H1 (cell line): ENCODE data around the gene PACC1. TPM values are rescaled to one million over a fixed set of nuclear protein-coding genes. Genes with fewer than 3 reads are reported as not detected.

ENCODE experiments used
- CTCF ChIA-PET: fragments of 300-600 bp; sonication (Branson Sonifier 250); formaldehyde crosslinking; loops from one replicate; lab custom pipeline; 2021; ENCODE audit not compliant: partially characterized antibody; lab: Charles Lee
- POLR2A ChIA-PET: fragments of 300-600 bp; sonication (Branson Sonifier 250); formaldehyde crosslinking; loops from one replicate; lab custom pipeline; 2021; ENCODE audit warnings: inconsistent platforms; ENCODE audit not compliant: partially characterized antibody; lab: Charles Lee
- DNase-seq, 2 experiments: peaks; one replicate each; pipeline versions ENCODE4 v3.0.0 to v3.0.0-alpha.2; 2010 to 2022; ENCODE audit warnings: low spot score in 2 of 2, low read depth in 1 of 2, mixed read lengths in 1 of 2
- FAIRE-seq: peaks from 2 replicates; lab custom pipeline; 2011; peaks lifted over from hg19 to GRCh38; lab: Jason Lieb, UNC
- H2AFZ ChIP-seq: 2 replicates; pipeline ENCODE4 v1.8.1; 2012; ENCODE audit warnings: low read length, inconsistent platforms
- H2AK5ac ChIP-seq: 2 replicates; pipeline ENCODE4 v1.6.1; 2013; ENCODE audit warnings: low read depth, low read length
- H2BK120ac ChIP-seq: replicated peaks from 2 replicates; pipeline ENCODE3; 2013; ENCODE audit warnings: low read depth, low read length, inconsistent platforms
- H2BK12ac ChIP-seq: 2 replicates; pipeline ENCODE4 v1.6.1; 2013; ENCODE audit warnings: low read depth, low read length
- H2BK15ac ChIP-seq: 2 replicates; pipeline ENCODE4 v1.6.1; 2013; ENCODE audit warnings: low read length
- H2BK20ac ChIP-seq: 2 replicates; pipeline ENCODE4 v1.6.1; 2013; ENCODE audit warnings: low read length
- H2BK5ac ChIP-seq: 2 replicates; pipeline ENCODE4 v1.6.1; 2013; ENCODE audit warnings: low read depth, low read length
- H3K14ac ChIP-seq: 2 replicates; pipeline ENCODE4 v1.6.1; 2013; ENCODE audit warnings: inconsistent platforms; ENCODE audit not compliant: insufficient read length
- H3K18ac ChIP-seq: 2 replicates; pipeline ENCODE4 v1.6.1; 2013; ENCODE audit warnings: low read length; ENCODE audit errors: extremely low read depth
- H3K23ac ChIP-seq: 2 replicates; pipeline ENCODE4 v1.6.1; 2013; ENCODE audit warnings: inconsistent platforms; ENCODE audit not compliant: insufficient read length
- H3K23me2 ChIP-seq: 2 replicates; pipeline ENCODE4 v1.6.1; 2013; ENCODE audit warnings: low read depth, low read length
- H3K27ac ChIP-seq: 2 replicates; pipeline ENCODE4 v1.6.1; 2011; ENCODE audit warnings: low read depth, low read length, inconsistent platforms
- H3K27me3 ChIP-seq, 4 experiments: replicated peaks in 1 of 4; 1 replicate in 1 of 4; 2 replicates in 3 of 4; pipeline versions ENCODE4 v1.6.1 to v1.8.1; 2011 to 2013; ENCODE audit warnings: low read length in 3 of 4, mild to moderate bottlenecking in 3 of 4, inconsistent platforms in 2 of 4, mixed read lengths in 2 of 4, moderate library complexity in 1 of 4; ENCODE audit not compliant: control insufficient read depth in 3 of 4, insufficient read depth in 3 of 4; ENCODE audit errors: extremely low read depth in 1 of 4
- H3K36me3 ChIP-seq, 4 experiments: 2 replicates each; pipeline versions ENCODE4 v1.6.1 to v1.8.1; 2011 to 2013; ENCODE audit warnings: mild to moderate bottlenecking in 4 of 4, low read length in 3 of 4, moderate library complexity in 2 of 4, control low read depth in 1 of 4, inconsistent platforms in 1 of 4; ENCODE audit not compliant: insufficient read depth in 4 of 4, control insufficient read depth in 2 of 4
- H3K4ac ChIP-seq: replicated peaks from 2 replicates; pipeline ENCODE3; 2013; ENCODE audit warnings: low read length, low read depth, mixed read lengths, inconsistent platforms; ENCODE audit not compliant: insufficient read length
- H3K4me1 ChIP-seq, 4 experiments: replicated peaks in 1 of 4; 1 replicate in 1 of 4; 2 replicates in 3 of 4; pipeline versions ENCODE4 v1.6.1 to v1.8.1; 2011 to 2013; ENCODE audit warnings: low read length in 3 of 4, inconsistent platforms in 2 of 4, mixed read lengths in 1 of 4; ENCODE audit not compliant: insufficient read depth in 4 of 4, control insufficient read depth in 3 of 4
- H3K4me2 ChIP-seq, 2 experiments: 2 replicates each; pipeline versions ENCODE4 v1.6.1 to v1.8.1; 2011 to 2013; ENCODE audit warnings: low read depth in 2 of 2, low read length in 2 of 2, control low read depth in 1 of 2, inconsistent platforms in 1 of 2, mild to moderate bottlenecking in 1 of 2; ENCODE audit not compliant: insufficient read depth in 1 of 2
- H3K4me3 ChIP-seq, 4 experiments: fragments of 200-600, 300-600 bp in 1 of 4; sonication (generic), shearing (Covaris generic), sonication (Bioruptor Twin) in 1 of 4; 2 replicates each; pipeline versions ENCODE4 v1.5.1 to v1.8.1; 2011 to 2016; ENCODE audit warnings: low read length in 4 of 4, low read depth in 3 of 4, control low read depth in 2 of 4, inconsistent platforms in 2 of 4, mild to moderate bottlenecking in 2 of 4, mixed read lengths in 1 of 4, moderate library complexity in 1 of 4; ENCODE audit not compliant: insufficient read depth in 2 of 4; ENCODE audit errors: extremely low read depth in 1 of 4
- H3K56ac ChIP-seq: replicated peaks from 2 replicates; pipeline ENCODE3; 2013; ENCODE audit warnings: low read depth, mild to moderate bottlenecking, mixed read lengths, low read length, inconsistent platforms; ENCODE audit not compliant: insufficient read length
- H3K79me1 ChIP-seq: 2 replicates; pipeline ENCODE4 v1.6.1; 2013; ENCODE audit warnings: low read depth, low read length, control low read depth
- H3K79me2 ChIP-seq, 2 experiments: 2 replicates each; pipeline versions ENCODE4 v1.6.1 to v1.8.1; 2012 to 2013; ENCODE audit warnings: low read length in 2 of 2, mild to moderate bottlenecking in 2 of 2, inconsistent platforms in 1 of 2; ENCODE audit not compliant: insufficient read depth in 2 of 2, control insufficient read depth in 1 of 2
- H3K9ac ChIP-seq, 4 experiments: replicated peaks in 1 of 4; 1 replicate in 1 of 4; 2 replicates in 3 of 4; pipeline versions ENCODE4 v1.6.1 to v1.8.1; 2011 to 2013; ENCODE audit warnings: low read depth in 3 of 4, low read length in 3 of 4, control low read depth in 2 of 4, mild to moderate bottlenecking in 2 of 4, moderate library complexity in 2 of 4, inconsistent platforms in 1 of 4; ENCODE audit errors: extremely low read depth in 1 of 4
- H3K9me3 ChIP-seq, 2 experiments: 2 replicates each; pipeline versions ENCODE4 v1.6.1 to v1.8.1; 2012 to 2013; ENCODE audit warnings: mild to moderate bottlenecking in 2 of 2, moderate library complexity in 2 of 2, control low read depth in 1 of 2, inconsistent platforms in 1 of 2, low read depth in 1 of 2, low read length in 1 of 2, mixed read lengths in 1 of 2; ENCODE audit not compliant: insufficient read depth in 2 of 2
- H4K20me1 ChIP-seq, 2 experiments: replicated peaks in 1 of 2; 2 replicates each; pipeline versions ENCODE3 to v1.8.1; 2011 to 2013; ENCODE audit warnings: inconsistent platforms in 2 of 2, low read length in 2 of 2, mild to moderate bottlenecking in 1 of 2; ENCODE audit not compliant: insufficient read depth in 2 of 2, control insufficient read depth in 1 of 2
- H4K5ac ChIP-seq: 2 replicates; pipeline ENCODE4 v1.6.1; 2013; ENCODE audit warnings: low read length, low read depth, mixed read lengths, inconsistent platforms; ENCODE audit not compliant: insufficient read length
- H4K8ac ChIP-seq: 2 replicates; pipeline ENCODE4 v1.8.0; 2013; ENCODE audit warnings: mild to moderate bottlenecking, moderate library complexity, low read length, inconsistent platforms; ENCODE audit not compliant: insufficient read depth; ENCODE audit errors: extremely low read depth
- H4K91ac ChIP-seq: replicated peaks from 2 replicates; pipeline ENCODE3; 2013; ENCODE audit warnings: low read length, mixed read lengths, inconsistent platforms; ENCODE audit not compliant: insufficient read length
- BACH1 ChIP-seq: IDR thresholded peaks from 2 replicates; pipeline ENCODE4 v1.6.1; 2012; ENCODE audit warnings: low read length, improper control_type of control experiment
- HDAC6 ChIP-seq: IDR thresholded peaks from one replicate; pipeline ENCODE4 v1.7.1; 2012; ENCODE audit warnings: low read depth, mild to moderate bottlenecking, inconsistent platforms, low read length, moderate library complexity
- POU5F1 ChIP-seq: IDR thresholded peaks from 2 replicates; pipeline ENCODE4 v1.6.1; 2011; ENCODE audit warnings: low read depth, mild to moderate bottlenecking, low read length, moderate library complexity
- TEAD4 ChIP-seq: IDR thresholded peaks from 2 replicates; pipeline ENCODE4 v1.6.1; 2012; ENCODE audit warnings: low read depth, low read length, inconsistent platforms, mixed read lengths
- ZNF274 ChIP-seq: IDR thresholded peaks from 2 replicates; pipeline ENCODE4 v1.7.0; 2012; ENCODE audit warnings: low read length, borderline replicate concordance; ENCODE audit errors: extremely low read depth
- WGBS, 2 experiments: shearing (Covaris generic) in 1 of 2; methylation state at CpG; one replicate each; pipeline versions ENCODE4 v1.1.6 to v1.1.7; 2013 to 2015; ENCODE audit warnings: low lambda C conversion rate in 2 of 2, mixed read lengths in 2 of 2, inconsistent platforms in 1 of 2, low coverage in 1 of 2, missing lambda C conversion rate in 1 of 2; ENCODE audit not compliant: insufficient replicate concordance in 2 of 2, insufficient coverage in 1 of 2, insufficient read length in 1 of 2; ENCODE audit errors: extremely low coverage in 1 of 2, missing lambda C conversion rate in 1 of 2; 5-methylcytosine and 5-hydroxymethylcytosine counted together
- polyA plus RNA-seq, 7 experiments: library from polyadenylated mRNA; depleted of rRNA in 3 of 7; stranded (reverse) in 5 of 7; unstranded in 2 of 7; fragments of >200 nt in 5 of 7; fragments of 200-250 nt in 2 of 7; gene quantifications; 1 replicate in 5 of 7; 2 replicates in 1 of 7; 4 replicates in 1 of 7; pipeline versions ENCODE4 v1.2.1 to v1.2.3, GENCODE V29; 2011 to 2013; ENCODE audit warnings: missing spikeins in 2 of 7, mixed read lengths in 2 of 7
- total RNA-seq: library from RNA; stranded (reverse); fragmentation: NEBNext Ultra II Directional; extraction: Animal tissue kit (Norgen Biotek cat#: 25700); gene quantifications from 2 replicates; pipeline ENCODE4 v1.2.1, GENCODE V29; 2021

PACC1 gene
- total and polyA plus RNA-seq, 2 of the 8 experiments (the other 6 are each of a cell fraction or from before 2014, with no cell fraction given): 18.8 to 23.5 TPM

DNA sequence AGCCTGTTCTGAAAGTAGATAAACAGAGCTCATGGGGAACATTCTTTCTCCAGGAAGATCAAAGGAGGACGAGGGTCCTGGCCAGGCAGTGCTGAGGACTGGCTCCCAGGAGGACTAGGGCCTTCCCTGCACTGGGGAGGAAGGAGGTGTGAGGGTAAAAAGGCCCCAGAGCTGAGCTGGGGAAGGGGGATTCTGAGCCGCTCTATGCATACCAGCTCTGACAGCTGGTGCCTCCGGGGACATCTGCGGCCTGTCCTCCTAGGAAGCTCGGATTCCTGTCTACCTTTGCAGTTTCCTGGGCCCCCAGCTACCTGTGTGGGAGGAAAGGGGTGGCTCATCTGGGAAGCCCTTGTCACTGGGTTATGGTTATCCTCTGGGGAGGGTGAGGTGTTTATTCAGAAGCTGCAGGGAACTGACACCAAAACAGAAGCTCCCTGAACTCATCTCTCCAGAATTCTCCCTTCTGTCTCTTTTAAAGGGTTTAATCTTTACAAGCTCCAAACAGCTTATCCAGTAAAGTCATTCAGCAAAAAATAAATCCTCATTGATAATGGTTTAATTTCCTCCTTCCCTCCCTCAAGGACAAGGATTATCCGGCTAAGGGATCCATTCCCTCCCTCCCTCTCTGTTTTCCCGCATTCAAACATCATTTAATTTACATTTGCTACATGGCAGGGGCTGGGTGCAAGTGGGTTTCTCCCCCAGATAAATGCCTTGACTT is 49.0 kb upstream of the PACC1 start:
- Histone ChIP-seq H3K18ac (no peak overlapping the region), H3K79me2 (no peaks in the 10 kb centered on the region), H3K4me1 (peaks cover 0 to 9% (median 1%) of the 10 kb centered on the region in 4 experiments; a peak in 2 of 7 replicates), H3K4me3 (no peak overlapping the region), H3K27me3 (no peaks in the 10 kb centered on the region), H2BK5ac (no peak overlapping the region), H2BK120ac (no peak overlapping the region), H3K4me2 (no peak overlapping the region), H4K20me1 (no peaks in the 10 kb centered on the region), H3K4ac (no peak overlapping the region), H4K91ac (no peak overlapping the region), H3K36me3 (no peaks in the 10 kb centered on the region), H3K27ac (no peak overlapping the region), H3K23ac (no peak overlapping the region), H4K5ac (no peak overlapping the region), H2AFZ (no peak overlapping the region), H3K56ac (no peak overlapping the region), H4K8ac (no peak overlapping the region), H3K9me3 (no peaks in the 10 kb centered on the region), H2AK5ac (no peak overlapping the region), H2BK12ac (no peak overlapping the region), H2BK20ac (no peak overlapping the region), H3K14ac (no peak overlapping the region), H3K79me1 (no peaks in the 10 kb centered on the region), H3K9ac (no peak overlapping the region), H2BK15ac (no peak overlapping the region), H3K23me2 (no peaks in the 10 kb centered on the region)
- TF ChIP-seq POU5F1 (no peak), ZNF274 (no peak), HDAC6 (no peak), BACH1 (no peak), TEAD4 (no peak)
- FAIRE-seq: no peak
- DNase-seq: no peak
- CTCF ChIA-PET: interaction anchor here (0.6 to 12.6 kb wide), 18 partner anchors 8 to 232 kb away, joined by 3 to 143 read pairs (median 3); no protein-coding TSS in a partner anchor
- WGBS, 2 experiments: 85% methylated on average over 7 of the region's 7 CpGs; no CpG with 5 or more reads in 1 of the 2 experiments
- POLR2A ChIA-PET: interaction anchor here (1.1 to 3.2 kb wide), 2 partner anchors 145 to 153 kb away, joined by 3 to 17 read pairs; partner anchors contain the start of gene ATF3
